A549 (cell line): Measurements from ENCODE around the gene PITPNC1. TPM values are rescaled to one million over a fixed set of nuclear protein-coding genes. Genes with fewer than 3 reads are reported as not detected.
"Not testable (repeated sequence)": the region's sequence is repeated elsewhere in the genome, so short reads cannot be mapped to it uniquely, and the experiment has no call there.

Experiments used
- ATAC-seq, 2 experiments: fragments of 200-7000 bp in 1 of 2; fragments of >200 bp in 1 of 2; cut with Nextera tagmentation in 1 of 2; cut with Tn5 transposase in 1 of 2; 3 replicates each; pipeline versions ENCODE4 v1.8.0 to v1.9.1; 2018 to 2020; ENCODE audit warnings: mild to moderate bottlenecking in 1 of 2, moderate library complexity in 1 of 2
- CTCF ChIA-PET: fragments of 300-600 bp; sonication (Branson Sonifier 250); formaldehyde crosslinking; extraction: SDS; loops from one replicate; lab custom pipeline; 2021; ENCODE audit warnings: antibody characterized with exemption, inconsistent platforms; lab: Yijun Ruan, JAX
- POLR2A ChIA-PET: fragments of 350-600 bp; formaldehyde crosslinking; extraction: SDS; loops from one replicate; lab custom pipeline; 2021; ENCODE audit warnings: antibody characterized with exemption, inconsistent platforms; lab: Yijun Ruan, JAX
- DNase-seq, 2 experiments: peaks; one replicate each; pipeline versions ENCODE4 v3.0.0 to v3.0.0-alpha.2; 2011 to 2016; ENCODE audit warnings: low read depth in 1 of 2, low spot score in 1 of 2
- FAIRE-seq: peaks from 2 replicates; lab custom pipeline; 2011; peaks lifted over from hg19 to GRCh38; lab: Jason Lieb, UNC
- H3K27ac ChIP-seq, 2 experiments: fragments of >200 bp; sonication (Bioruptor Twin); formaldehyde crosslinking; 3 replicates each; pipeline ENCODE4 v1.5.1; 2016 to 2017
- H3K4me1 ChIP-seq: fragments of >200 bp; sonication (Bioruptor Twin); formaldehyde crosslinking; 3 replicates; pipeline ENCODE4 v1.6.1; 2016
- H3K4me2 ChIP-seq: fragments of >200 bp; sonication (Bioruptor Twin); formaldehyde crosslinking; 3 replicates; pipeline ENCODE4 v1.6.1; 2016
- H3K4me3 ChIP-seq: fragments of >200 bp; sonication (Bioruptor Twin); formaldehyde crosslinking; 3 replicates; pipeline ENCODE4 v1.5.1; 2016
- H3K9me3 ChIP-seq: fragments of >200 bp; sonication (Bioruptor Twin); formaldehyde crosslinking; 3 replicates; pipeline ENCODE4 v1.6.1; 2016
- CEBPB ChIP-seq, 2 experiments: fragments of >200 bp in 1 of 2; sonication (Bioruptor Twin) in 1 of 2; formaldehyde crosslinking in 1 of 2; IDR thresholded peaks; 2 replicates each; pipeline ENCODE4 v1.6.1; 2012 to 2016
- EHF ChIP-seq: fragments of 250-450 bp; sonication (Bioruptor Pico); IDR thresholded peaks from 2 replicates; pipeline ENCODE4 v1.5.0; 2020; ENCODE audit warnings: mild to moderate bottlenecking
- GATA3 ChIP-seq: IDR thresholded peaks from 2 replicates; pipeline ENCODE4 v1.6.1; 2012; ENCODE audit warnings: borderline replicate concordance
- HDAC2 ChIP-seq: fragments of 200-600 bp; sonication (generic); IDR thresholded peaks from 2 replicates; pipeline ENCODE4 v1.6.1; 2016
- KDM1A ChIP-seq: fragments of 200-600 bp; sonication (generic); IDR thresholded peaks from 2 replicates; pipeline ENCODE4 v1.6.1; 2016; ENCODE audit warnings: low read depth, mild to moderate bottlenecking
- KDM5A ChIP-seq: fragments of 200-600 bp; sonication (generic); IDR thresholded peaks from 2 replicates; pipeline ENCODE4 v1.6.1; 2016; ENCODE audit warnings: antibody characterized with exemption, mild to moderate bottlenecking
- MAX ChIP-seq: IDR thresholded peaks from 2 replicates; pipeline ENCODE4 v1.6.1; 2012
- MYC ChIP-seq: IDR thresholded peaks from 2 replicates; pipeline ENCODE4 v1.6.1; 2012; ENCODE audit warnings: mild to moderate bottlenecking, inconsistent platforms, low read length, improper control_type of control experiment, borderline replicate concordance
- NFE2L2 ChIP-seq: fragments of 150-350 bp; conservative IDR thresholded peaks from 2 replicates; pipeline ENCODE4 v1.6.1; 2014; ENCODE audit warnings: low read length
- RNF2 ChIP-seq: fragments of 200-600 bp; sonication (generic); IDR thresholded peaks from 2 replicates; pipeline ENCODE4 v1.6.1; 2016; ENCODE audit warnings: low read depth, mild to moderate bottlenecking, antibody characterized with exemption, moderate library complexity, borderline replicate concordance
- SREBF2 ChIP-seq: fragments of 450-650 bp; IDR thresholded peaks from 2 replicates; pipeline ENCODE4 v1.6.1; 2014; ENCODE audit warnings: mild to moderate bottlenecking, moderate library complexity
- TFCP2L1 ChIP-seq: fragments of 250-450 bp; sonication (Bioruptor Pico); IDR thresholded peaks from 2 replicates; pipeline ENCODE4 v1.5.0; 2021; ENCODE audit warnings: mild to moderate bottlenecking
- TP53 ChIP-seq: fragments of 250-450 bp; sonication (Bioruptor Pico); IDR thresholded peaks from 2 replicates; pipeline ENCODE4 v1.5.0; 2021; ENCODE audit warnings: mild to moderate bottlenecking, moderate library complexity
- USF2 ChIP-seq: fragments of 450-650 bp; IDR thresholded peaks from 2 replicates; pipeline ENCODE4 v1.6.1; 2014; ENCODE audit warnings: antibody characterized with exemption
- ZNF302 ChIP-seq: fragments of 250-450 bp; sonication (Bioruptor Pico); IDR thresholded peaks from 2 replicates; pipeline ENCODE4 v1.9.0; 2021; ENCODE audit warnings: inconsistent platforms, mild to moderate bottlenecking, moderate library complexity
- WGBS: methylation state at CpG from one replicate; pipeline ENCODE4 v1.1.6; 2017; ENCODE audit errors: missing lambda C conversion rate; 5-methylcytosine and 5-hydroxymethylcytosine counted together
- polyA plus RNA-seq, 4 experiments: library from polyadenylated mRNA; depleted of rRNA in 3 of 4; stranded (reverse); fragments of >200 nt; fragmentation: RNase III in 1 of 4; extraction: RNeasy Plus Mini Kit Qiagen cat#74134 plus additional on column Dnase treatment in 1 of 4; gene quantifications; 2 replicates in 3 of 4; 3 replicates in 1 of 4; pipeline ENCODE4 v1.2.3, GENCODE V29; 2011 to 2017
- TF ChIP-seq, protein P1 (sequence below): fragments of >200 bp; sonication (Bioruptor Twin); formaldehyde crosslinking; IDR thresholded peaks from 3 replicates; pipeline ENCODE4 v1.5.1; 2016
- TF ChIP-seq, protein P2 (sequence below): IDR thresholded peaks from 2 replicates; pipeline ENCODE4 v1.6.1; 2012

Gene PITPNC1
- polyA plus RNA-seq, 2 of the 4 experiments (the other 2 are of a cell fraction) = 3.7 to 11.2 TPM

- TF ChIP-seq, protein P1, sequence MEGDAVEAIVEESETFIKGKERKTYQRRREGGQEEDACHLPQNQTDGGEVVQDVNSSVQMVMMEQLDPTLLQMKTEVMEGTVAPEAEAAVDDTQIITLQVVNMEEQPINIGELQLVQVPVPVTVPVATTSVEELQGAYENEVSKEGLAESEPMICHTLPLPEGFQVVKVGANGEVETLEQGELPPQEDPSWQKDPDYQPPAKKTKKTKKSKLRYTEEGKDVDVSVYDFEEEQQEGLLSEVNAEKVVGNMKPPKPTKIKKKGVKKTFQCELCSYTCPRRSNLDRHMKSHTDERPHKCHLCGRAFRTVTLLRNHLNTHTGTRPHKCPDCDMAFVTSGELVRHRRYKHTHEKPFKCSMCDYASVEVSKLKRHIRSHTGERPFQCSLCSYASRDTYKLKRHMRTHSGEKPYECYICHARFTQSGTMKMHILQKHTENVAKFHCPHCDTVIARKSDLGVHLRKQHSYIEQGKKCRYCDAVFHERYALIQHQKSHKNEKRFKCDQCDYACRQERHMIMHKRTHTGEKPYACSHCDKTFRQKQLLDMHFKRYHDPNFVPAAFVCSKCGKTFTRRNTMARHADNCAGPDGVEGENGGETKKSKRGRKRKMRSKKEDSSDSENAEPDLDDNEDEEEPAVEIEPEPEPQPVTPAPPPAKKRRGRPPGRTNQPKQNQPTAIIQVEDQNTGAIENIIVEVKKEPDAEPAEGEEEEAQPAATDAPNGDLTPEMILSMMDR = no peak
- TF ChIP-seq GATA3 (no peak), TP53 (CRISPR knock-in tag) (no peak), HDAC2 (no peak)
- TF ChIP-seq, protein P2, sequence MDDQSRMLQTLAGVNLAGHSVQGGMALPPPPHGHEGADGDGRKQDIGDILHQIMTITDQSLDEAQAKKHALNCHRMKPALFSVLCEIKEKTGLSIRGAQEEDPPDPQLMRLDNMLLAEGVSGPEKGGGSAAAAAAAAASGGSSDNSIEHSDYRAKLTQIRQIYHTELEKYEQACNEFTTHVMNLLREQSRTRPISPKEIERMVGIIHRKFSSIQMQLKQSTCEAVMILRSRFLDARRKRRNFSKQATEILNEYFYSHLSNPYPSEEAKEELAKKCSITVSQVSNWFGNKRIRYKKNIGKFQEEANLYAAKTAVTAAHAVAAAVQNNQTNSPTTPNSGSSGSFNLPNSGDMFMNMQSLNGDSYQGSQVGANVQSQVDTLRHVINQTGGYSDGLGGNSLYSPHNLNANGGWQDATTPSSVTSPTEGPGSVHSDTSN = no peak
Measured at GRCh38 chr17:67642488-67642887, 265.4 kb downstream of the PITPNC1 start (continued).

DNA sequence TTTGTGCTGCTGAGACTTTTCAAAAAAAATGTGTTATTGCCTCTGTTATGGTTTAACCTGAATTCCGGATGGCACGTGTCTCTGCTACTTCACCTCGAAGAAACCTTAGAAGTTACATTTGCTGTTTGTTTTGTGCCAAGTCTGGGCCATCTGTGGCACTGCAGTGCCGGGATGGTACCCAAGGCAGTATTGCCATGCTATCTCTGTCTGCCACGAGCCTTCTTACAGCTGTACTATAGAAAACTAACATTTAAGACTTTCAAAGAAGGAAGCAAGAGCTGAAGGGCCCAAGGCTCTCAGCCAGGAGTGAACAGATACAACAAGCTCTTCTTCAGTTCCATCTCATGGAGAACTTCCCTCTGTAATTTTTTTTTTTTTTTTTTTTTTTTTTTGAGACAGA is 267.0 kb downstream of the PITPNC1 start:
- H3K4me3 ChIP-seq = no peak overlapping the region
- ChIA-PET POLR2A (no interaction called here), CTCF (no interaction called here)
- TF ChIP-seq HDAC2 = no peak
- no peak for TF ChIP-seq SREBF2
- no peak for TF ChIP-seq EHF
- no peak for TF ChIP-seq KDM5A
- TF ChIP-seq TFCP2L1 (CRISPR knock-in tag) = no peak
- TF ChIP-seq USF2 = no peak
- TF ChIP-seq, protein P2 = no peak
- no peak for TF ChIP-seq NFE2L2
- no peak for TF ChIP-seq RNF2
- no peak for TF ChIP-seq KDM1A
- no peak for DNase-seq
- H3K27ac ChIP-seq = no peak overlapping the region
- 74% methylated on average over 5 of the region's 5 CpGs for WGBS
- no peaks in the 10 kb centered on the region for H3K4me1 ChIP-seq
- H3K9me3 ChIP-seq = no peaks in the 10 kb centered on the region
- FAIRE-seq = no peak
- H3K4me2 ChIP-seq = no peak overlapping the region
- ATAC-seq = no peak

GRCh38 chr17:67645195-67645594 is 268.1 kb downstream of the PITPNC1 start:
- POLR2A ChIA-PET = not testable (repeated sequence)
- CTCF ChIA-PET = interaction anchor here (0.6 to 3.4 kb wide), 4 partner anchors 11 to 299 kb away, joined by 3 to 9 read pairs (median 4); no protein-coding TSS in a partner anchor

GRCh38 chr17:67646472-67646871 is 269.4 kb downstream of the PITPNC1 start:
- WGBS = 69% methylated on average over 6 of the region's 6 CpGs
- ATAC-seq (no peak), FAIRE-seq (no peak), DNase-seq (no peak)
- Histone ChIP-seq H3K9me3 (no peaks in the 10 kb centered on the region), H3K4me3 (no peak overlapping the region), H3K4me1 (no peaks in the 10 kb centered on the region), H3K4me2 (no peak overlapping the region), H3K27ac (no peak overlapping the region)
- TF ChIP-seq, protein P2 = no peak
- TF ChIP-seq MYC (no peak), CEBPB (IDR thresholded peaks at IDR 0.05) (no peak), ZNF302 (CRISPR knock-in tag) (no peak), MAX (no peak)
- CTCF ChIA-PET = interaction anchor here (1.0 to 3.4 kb wide), 2 partner anchors 37 to 272 kb away, joined by 3 to 9 read pairs; no protein-coding TSS in a partner anchor
- POLR2A ChIA-PET = no interaction called here

More at GRCh38 chr17:67645195-67645594, 268.1 kb downstream of the PITPNC1 start:
- H3K27ac ChIP-seq, H3K4me3 ChIP-seq, H3K9me3 ChIP-seq, H3K4me1 ChIP-seq, FAIRE-seq, DNase-seq, ATAC-seq, H3K4me2 ChIP-seq: not testable (repeated sequence)
- WGBS = 92% methylated on average over 8 of the region's 8 CpGs
